Left ventricle myocardium inferior (tissue), 1 donor: ENCODE results near the gene IL1F10. TPM values are rescaled to one million over a fixed set of nuclear protein-coding genes. Genes with fewer than 3 reads are reported as not detected.

Source experiments
- DNase-seq: peaks from one replicate; pipeline ENCODE4 v3.0.0-alpha.2; 2020
- H3K27ac ChIP-seq: fragments of 200-600 bp; replicated peaks from 2 replicates; pipeline ENCODE4 v1.8.0; 2021
- H3K27me3 ChIP-seq: fragments of 200-600 bp; 2 replicates; pipeline ENCODE4 v1.8.0; 2021; ENCODE audit warnings: low read depth
- H3K36me3 ChIP-seq: fragments of 200-600 bp; 2 replicates; pipeline ENCODE4 v1.8.0; 2021
- H3K4me1 ChIP-seq: fragments of 200-600 bp; 2 replicates; pipeline ENCODE4 v1.8.0; 2021
- H3K4me3 ChIP-seq: fragments of 200-600 bp; 2 replicates; pipeline ENCODE4 v1.8.0; 2021; ENCODE audit warnings: mild to moderate bottlenecking, moderate library complexity
- H3K9me3 ChIP-seq: fragments of 200-600 bp; replicated peaks from 2 replicates; pipeline ENCODE4 v1.8.0; 2021
- intact Hi-C: fragments of 100-400 bp; cut with micrococcal nuclease; formaldehyde crosslinking; loops from one replicate; pipeline ENCODE4 v1.11.0; 2022
- total RNA-seq: library from RNA; stranded (reverse); fragmentation: NEBNext Ultra II Directional; extraction: Animal tissue kit (Norgen Biotek cat#: 25700); gene quantifications from one replicate; pipeline ENCODE4 v1.2.1, GENCODE V29; 2021
- TF ChIP-seq, protein P1 (sequence below): fragments of 200-600 bp; IDR thresholded peaks from 2 replicates; pipeline ENCODE4 v1.8.0; 2021; ENCODE audit warnings: antibody characterized with exemption, mild to moderate bottlenecking, borderline replicate concordance
- donor health status: DM: no; HTN: yes; CAD: no; lungs with severe emphysema.

IL1F10 gene
- total RNA-seq, 1 donor from 2014 or later = not detected

DNA sequence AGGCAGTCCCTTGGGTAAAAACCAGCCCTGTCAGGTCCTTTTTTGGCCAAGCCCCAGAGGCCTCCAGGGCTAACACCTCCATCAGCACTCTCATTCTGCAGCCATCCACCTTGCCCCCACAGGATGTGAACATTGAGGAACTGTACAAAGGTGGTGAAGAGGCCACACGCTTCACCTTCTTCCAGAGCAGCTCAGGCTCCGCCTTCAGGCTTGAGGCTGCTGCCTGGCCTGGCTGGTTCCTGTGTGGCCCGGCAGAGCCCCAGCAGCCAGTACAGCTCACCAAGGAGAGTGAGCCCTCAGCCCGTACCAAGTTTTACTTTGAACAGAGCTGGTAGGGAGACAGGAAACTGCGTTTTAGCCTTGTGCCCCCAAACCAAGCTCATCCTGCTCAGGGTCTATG lies 7.3 kb downstream of the IL1F10 start:
- no peaks in the 10 kb centered on the region for H3K4me1 ChIP-seq
- peaks cover 6% of the 10 kb centered on the region for H3K27me3 ChIP-seq
- no peaks in the 10 kb centered on the region for H3K36me3 ChIP-seq
- no peaks in the 10 kb centered on the region for H3K9me3 ChIP-seq
- DNase-seq = no peak
- TF ChIP-seq, protein P1, sequence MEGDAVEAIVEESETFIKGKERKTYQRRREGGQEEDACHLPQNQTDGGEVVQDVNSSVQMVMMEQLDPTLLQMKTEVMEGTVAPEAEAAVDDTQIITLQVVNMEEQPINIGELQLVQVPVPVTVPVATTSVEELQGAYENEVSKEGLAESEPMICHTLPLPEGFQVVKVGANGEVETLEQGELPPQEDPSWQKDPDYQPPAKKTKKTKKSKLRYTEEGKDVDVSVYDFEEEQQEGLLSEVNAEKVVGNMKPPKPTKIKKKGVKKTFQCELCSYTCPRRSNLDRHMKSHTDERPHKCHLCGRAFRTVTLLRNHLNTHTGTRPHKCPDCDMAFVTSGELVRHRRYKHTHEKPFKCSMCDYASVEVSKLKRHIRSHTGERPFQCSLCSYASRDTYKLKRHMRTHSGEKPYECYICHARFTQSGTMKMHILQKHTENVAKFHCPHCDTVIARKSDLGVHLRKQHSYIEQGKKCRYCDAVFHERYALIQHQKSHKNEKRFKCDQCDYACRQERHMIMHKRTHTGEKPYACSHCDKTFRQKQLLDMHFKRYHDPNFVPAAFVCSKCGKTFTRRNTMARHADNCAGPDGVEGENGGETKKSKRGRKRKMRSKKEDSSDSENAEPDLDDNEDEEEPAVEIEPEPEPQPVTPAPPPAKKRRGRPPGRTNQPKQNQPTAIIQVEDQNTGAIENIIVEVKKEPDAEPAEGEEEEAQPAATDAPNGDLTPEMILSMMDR = no peak
- intact Hi-C loops = no loop called here
- no peak overlapping the region for H3K4me3 ChIP-seq
- H3K27ac ChIP-seq = no peak overlapping the region

- H3K27me3 ChIP-seq = peaks cover 12% of the 10 kb centered on the region
- intact Hi-C loops = no loop called here
- H3K36me3 ChIP-seq = no peaks in the 10 kb centered on the region
Measured at GRCh38 chr2:113075600-113075999, 7.8 kb downstream of the IL1F10 start.

DNA sequence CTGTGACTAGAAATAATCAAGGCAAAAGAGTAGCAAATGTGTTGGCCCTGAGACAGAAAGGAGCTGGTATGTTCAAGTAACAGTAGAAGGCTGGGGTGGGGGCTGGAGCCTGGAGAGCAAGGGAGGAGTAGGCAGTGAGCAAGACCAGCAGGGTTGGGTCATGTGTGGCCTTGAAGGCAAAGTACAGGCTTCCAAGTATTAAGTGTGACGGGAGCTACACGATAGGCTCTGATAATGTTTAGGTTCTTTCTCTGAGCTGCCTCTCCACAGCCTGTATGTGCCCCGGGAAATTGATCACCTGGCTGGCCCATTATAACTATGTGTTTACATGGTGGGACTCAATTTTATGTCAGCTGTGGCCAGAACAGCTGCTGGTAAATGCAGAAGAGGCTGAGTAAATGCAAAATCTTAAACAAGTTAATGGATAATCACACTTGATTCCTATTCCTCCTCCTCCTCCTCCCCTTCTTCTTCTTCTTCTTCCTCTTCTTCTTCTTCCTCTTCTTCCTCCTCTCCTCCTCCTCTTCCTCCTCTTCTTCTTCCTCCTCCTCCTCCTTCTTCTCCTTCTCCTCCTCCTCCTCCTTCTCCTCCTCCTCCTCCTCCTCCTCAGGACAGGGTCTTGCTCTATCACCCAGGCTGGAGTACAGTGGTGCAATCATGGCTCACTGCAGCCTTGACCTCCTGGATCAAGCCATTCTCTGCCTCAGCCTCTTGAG lies 9.3 kb downstream of the IL1F10 start:
- H3K27ac ChIP-seq = no peak overlapping the region
- no peak for DNase-seq
- no peaks in the 10 kb centered on the region for H3K9me3 ChIP-seq
- intact Hi-C loops = no loop called here
- H3K4me1 ChIP-seq = no peaks in the 10 kb centered on the region
- H3K27me3 ChIP-seq = peaks cover 27% of the 10 kb centered on the region
- H3K36me3 ChIP-seq = no peaks in the 10 kb centered on the region
- TF ChIP-seq, protein P1 = no peak
- H3K4me3 ChIP-seq = no peak overlapping the region

More at GRCh38 chr2:113075600-113075999, 7.8 kb downstream of the IL1F10 start:
- DNase-seq = no peak
- TF ChIP-seq, protein P1 = no peak
- H3K4me1 ChIP-seq = no peaks in the 10 kb centered on the region
- H3K27ac ChIP-seq = no peak overlapping the region
- H3K4me3 ChIP-seq = no peak overlapping the region
- H3K9me3 ChIP-seq = no peaks in the 10 kb centered on the region

GRCh38 chr2:113077921-113078320 lies 10.2 kb downstream of the IL1F10 start:
- H3K4me1 ChIP-seq = no peaks in the 10 kb centered on the region
- peaks cover 34% of the 10 kb centered on the region for H3K27me3 ChIP-seq
- H3K4me3 ChIP-seq = no peak overlapping the region
- H3K36me3 ChIP-seq = no peaks in the 10 kb centered on the region
- H3K27ac ChIP-seq = no peak overlapping the region
- intact Hi-C loops = no loop called here
- no peaks in the 10 kb centered on the region for H3K9me3 ChIP-seq
- TF ChIP-seq, protein P1 = no peak
- DNase-seq = no peak

DNA sequence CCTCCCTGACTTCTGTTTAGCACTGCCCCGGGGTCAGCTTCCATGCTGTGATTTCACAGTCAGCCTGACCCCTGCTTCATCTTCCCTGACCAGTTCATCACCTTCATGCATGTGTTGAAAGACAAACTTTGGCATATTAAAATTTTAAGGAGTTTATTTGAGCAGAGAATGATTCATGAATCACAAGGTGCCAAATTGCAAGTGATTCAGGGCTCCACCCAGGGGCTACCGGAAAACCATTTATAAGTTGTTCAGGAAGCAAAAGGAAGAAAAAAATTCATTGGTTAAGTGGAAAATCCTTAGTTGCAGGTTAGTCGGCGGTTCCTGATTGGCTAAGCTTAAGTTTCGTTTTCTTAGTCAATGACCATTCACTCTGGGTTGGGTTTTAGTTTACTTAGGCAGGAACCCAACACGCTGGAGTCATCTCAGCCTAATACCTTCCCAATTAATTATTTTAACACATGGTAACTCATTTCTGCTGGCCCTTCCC lies 10.6 kb downstream of the IL1F10 start:
- Histone ChIP-seq H3K4me1 (no peaks in the 10 kb centered on the region), H3K36me3 (no peaks in the 10 kb centered on the region), H3K27me3 (peaks cover 39% of the 10 kb centered on the region), H3K9me3 (no peaks in the 10 kb centered on the region), H3K4me3 (no peak overlapping the region), H3K27ac (no peak overlapping the region)
- DNase-seq = no peak
- TF ChIP-seq, protein P1 = no peak
- intact Hi-C loops = no loop called here
